Fibroblast of villous mesenchyme (primary cell): ENCODE data around the gene IFT88. TPM values are rescaled to one million over a fixed set of nuclear protein-coding genes. Genes with fewer than 3 reads are reported as not detected.

Source experiments
- DNase-seq: peaks from one replicate; pipeline ENCODE4 v3.0.0-alpha.2; 2010; ENCODE audit warnings: low read depth
- H3K4me3 ChIP-seq: 2 replicates; pipeline ENCODE4 v1.5.1; 2011; ENCODE audit warnings: low read depth, mild to moderate bottlenecking, low read length
- CTCF ChIP-seq: IDR thresholded peaks from 2 replicates; pipeline ENCODE4 v1.5.1; 2012; ENCODE audit warnings: low read depth, mild to moderate bottlenecking, low read length; ENCODE audit not compliant: insufficient read depth
- total RNA-seq: library from RNA; depleted of rRNA; stranded (reverse); fragments of >200 nt; gene quantifications from 2 replicates; pipeline ENCODE4 v1.2.3, GENCODE V29; 2012

The IFT88 gene
- total RNA-seq, 1 donor: 14.2 TPM

- TF ChIP-seq CTCF: no peak
- no peak for DNase-seq
- no peak overlapping the region for H3K4me3 ChIP-seq
Measured at GRCh38 chr13:20652946-20653345, 86.0 kb downstream of the IFT88 start.

DNA sequence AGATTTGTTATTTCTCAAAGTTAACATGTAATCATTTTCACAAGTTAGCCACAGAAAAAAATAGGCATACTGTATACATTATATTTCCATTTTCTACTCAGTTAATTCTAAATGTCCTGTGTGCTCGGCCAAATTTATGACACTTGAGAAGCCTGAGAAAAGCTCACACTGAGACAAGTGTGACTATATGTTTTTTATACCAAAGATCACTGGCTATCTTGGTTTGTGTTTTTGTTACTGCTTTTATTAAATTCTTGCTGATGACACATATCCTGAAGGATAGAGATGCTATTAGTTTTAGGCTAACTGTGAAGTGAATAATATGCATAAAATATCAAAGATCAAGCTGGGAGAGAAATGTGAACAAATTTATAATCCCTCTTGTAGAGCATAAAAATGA lies 87.2 kb downstream of the IFT88 start:
- no peak for TF ChIP-seq CTCF
- peak; percentile 2 for DNase-seq
- no peak overlapping the region for H3K4me3 ChIP-seq

GRCh38 chr13:20658451-20659040 lies 91.6 kb downstream of the IFT88 start:
- no peak overlapping the region for H3K4me3 ChIP-seq
- no peak for TF ChIP-seq CTCF
- DNase-seq: no peak

DNA sequence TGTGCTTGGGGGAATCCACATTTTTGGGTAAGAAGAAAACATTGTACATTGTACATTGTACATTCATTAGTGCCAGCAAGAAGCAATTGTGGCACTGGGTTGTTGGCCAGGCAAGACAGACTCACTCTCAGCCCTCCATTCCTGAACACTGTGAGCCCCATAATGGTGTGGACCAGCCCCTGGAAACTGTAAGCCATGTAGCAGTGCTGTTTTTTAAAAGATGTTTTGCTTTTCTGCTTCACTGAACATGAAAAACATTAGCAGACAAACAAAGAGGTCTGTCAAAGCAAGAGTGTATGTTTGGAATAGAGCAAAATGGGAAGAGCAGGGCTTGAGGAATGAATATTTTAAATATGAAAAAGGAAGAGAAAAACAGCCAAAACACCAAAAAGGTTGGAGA lies 97.4 kb downstream of the IFT88 start:
- no peak overlapping the region for H3K4me3 ChIP-seq
- TF ChIP-seq CTCF: no peak
- no peak for DNase-seq

GRCh38 chr13:20666948-20667347 lies 100.0 kb downstream of the IFT88 start:
- no peak for DNase-seq
- TF ChIP-seq CTCF: no peak
- H3K4me3 ChIP-seq: no peak overlapping the region

- H3K4me3 ChIP-seq: no peak overlapping the region
- TF ChIP-seq CTCF: no peak
- DNase-seq: no peak
Measured at GRCh38 chr13:20667857-20668437, 101.0 kb downstream of the IFT88 start.

DNA sequence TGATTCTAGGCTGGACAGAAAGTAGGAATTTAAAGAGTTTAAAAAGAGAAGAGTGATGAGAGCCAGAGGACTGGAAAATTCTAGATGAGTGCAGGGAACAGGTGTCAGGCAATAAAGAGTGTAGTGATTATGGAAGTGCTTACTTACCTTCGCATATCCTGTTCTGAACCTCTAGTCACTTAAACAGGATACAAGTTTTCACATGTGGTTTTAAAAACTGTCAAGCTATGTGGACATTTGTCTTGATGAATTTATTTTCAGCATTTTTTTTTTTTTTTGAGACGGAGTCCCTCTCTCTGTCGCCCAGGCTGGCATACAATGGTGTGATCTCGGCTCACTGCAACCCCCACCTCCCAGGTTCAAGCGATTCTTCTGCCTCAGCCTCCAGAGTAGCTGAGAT lies 102.2 kb downstream of the IFT88 start:
- DNase-seq: no peak
- no peak for TF ChIP-seq CTCF
- no peak overlapping the region for H3K4me3 ChIP-seq
